ENCODE measurements around the gene CYP39A1. TPM values are rescaled to one million over a fixed set of nuclear protein-coding genes. Genes with fewer than 3 reads are reported as not detected.
A peak's percentile ranks its signal among the peaks of the same experiment; 100 is the strongest.

Gene CYP39A1
- total and polyA plus RNA-seq, 2 experiments from 2014 or later, result 5.2 to 9.2 TPM

DNA sequence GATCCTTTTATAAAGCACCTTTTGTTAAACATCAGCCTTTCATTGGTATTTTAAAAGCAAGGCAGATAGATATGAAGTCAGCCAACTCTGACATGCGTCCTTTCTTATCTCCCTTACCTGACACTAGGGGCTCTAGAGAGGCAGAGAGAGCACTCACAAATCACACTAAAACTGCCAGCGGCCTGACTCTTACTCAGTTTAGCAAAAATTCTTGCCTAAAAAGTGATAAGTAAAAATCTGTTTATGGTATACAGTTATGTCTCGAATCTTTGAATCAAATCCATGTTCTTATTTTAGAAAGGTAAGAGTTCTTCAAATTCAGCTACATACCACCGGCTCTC, 24.7 kb upstream of the CYP39A1 start:
- 50% methylated on average over 4 of the region's 4 CpGs for WGBS (ENCODE audit: low lambda C conversion rate, missing lambda C conversion rate)
- H4K20me1 ChIP-seq (ENCODE audit: insufficient read depth, poor library complexity, severe bottlenecking), result no peaks in the 10 kb centered on the region
- no peak overlapping the region for H3K27ac ChIP-seq
- H3K4me2 ChIP-seq, result no peak overlapping the region
- H3K27me3 ChIP-seq, result no peaks in the 10 kb centered on the region
- H3K4me3 ChIP-seq, result no peak overlapping the region
- H3K4me1 ChIP-seq (ENCODE audit: insufficient read depth), result no peaks in the 10 kb centered on the region
- H3K36me3 ChIP-seq (replicated peaks; ENCODE audit: insufficient read depth, low read depth), result no peaks in the 10 kb centered on the region
- DNase-seq (ENCODE audit: low spot score), result peak; percentile 23
- H3K79me2 ChIP-seq, result no peaks in the 10 kb centered on the region
- H2AFZ ChIP-seq, result no peak overlapping the region
- no peaks in the 10 kb centered on the region for H3K9me3 ChIP-seq (ENCODE audit: low read depth)
- TF ChIP-seq, protein P1, sequence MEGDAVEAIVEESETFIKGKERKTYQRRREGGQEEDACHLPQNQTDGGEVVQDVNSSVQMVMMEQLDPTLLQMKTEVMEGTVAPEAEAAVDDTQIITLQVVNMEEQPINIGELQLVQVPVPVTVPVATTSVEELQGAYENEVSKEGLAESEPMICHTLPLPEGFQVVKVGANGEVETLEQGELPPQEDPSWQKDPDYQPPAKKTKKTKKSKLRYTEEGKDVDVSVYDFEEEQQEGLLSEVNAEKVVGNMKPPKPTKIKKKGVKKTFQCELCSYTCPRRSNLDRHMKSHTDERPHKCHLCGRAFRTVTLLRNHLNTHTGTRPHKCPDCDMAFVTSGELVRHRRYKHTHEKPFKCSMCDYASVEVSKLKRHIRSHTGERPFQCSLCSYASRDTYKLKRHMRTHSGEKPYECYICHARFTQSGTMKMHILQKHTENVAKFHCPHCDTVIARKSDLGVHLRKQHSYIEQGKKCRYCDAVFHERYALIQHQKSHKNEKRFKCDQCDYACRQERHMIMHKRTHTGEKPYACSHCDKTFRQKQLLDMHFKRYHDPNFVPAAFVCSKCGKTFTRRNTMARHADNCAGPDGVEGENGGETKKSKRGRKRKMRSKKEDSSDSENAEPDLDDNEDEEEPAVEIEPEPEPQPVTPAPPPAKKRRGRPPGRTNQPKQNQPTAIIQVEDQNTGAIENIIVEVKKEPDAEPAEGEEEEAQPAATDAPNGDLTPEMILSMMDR (IDR thresholded peaks at IDR 0.05; ENCODE audit: poor library complexity), result peak; percentile 34
- TF ChIP-seq EZH2phosphoT487 (IDR thresholded peaks at IDR 0.05; ENCODE audit: low read depth, severe bottlenecking, unreplicated experiment), result no peak
- H3K9me2 ChIP-seq (replicated peaks; ENCODE audit: insufficient read depth), result no peaks in the 10 kb centered on the region

DNA sequence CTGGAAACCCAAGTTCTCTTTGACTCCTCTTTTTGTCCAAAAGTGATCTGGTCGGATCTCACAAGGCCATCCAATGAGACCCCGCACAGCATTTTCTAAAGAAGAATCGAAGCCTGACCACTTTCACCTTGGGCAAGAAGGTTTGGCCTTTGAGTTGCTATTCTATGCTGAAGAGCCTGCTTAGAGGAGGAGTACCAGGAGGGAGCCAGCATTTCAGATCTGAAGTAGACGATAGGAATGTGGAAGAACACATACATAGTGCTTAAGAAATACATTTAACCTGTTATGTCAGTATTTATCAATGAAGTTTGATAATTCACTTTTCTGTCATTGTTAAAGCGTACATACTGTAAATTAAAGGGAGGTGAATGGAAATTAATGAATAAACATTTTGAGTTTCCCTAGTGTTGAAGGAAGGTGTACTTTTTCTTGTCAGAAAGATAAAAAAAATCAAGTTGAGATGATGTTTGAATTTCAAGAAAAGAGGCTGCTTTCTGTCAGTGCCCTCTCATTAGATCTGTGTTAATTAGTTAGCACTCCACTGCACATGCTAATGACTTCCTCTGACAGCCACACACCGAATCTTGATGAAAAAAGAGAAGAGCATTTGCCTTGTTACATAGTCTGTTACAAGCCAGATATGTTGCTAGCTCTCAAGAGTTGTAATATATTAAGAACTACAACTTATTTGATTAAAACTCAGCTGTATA, 24.1 kb upstream of the CYP39A1 start:
- no peak overlapping the region for H2AFZ ChIP-seq
- H3K36me3 ChIP-seq (replicated peaks; ENCODE audit: insufficient read depth, low read depth), result no peaks in the 10 kb centered on the region
- H3K27me3 ChIP-seq, result no peaks in the 10 kb centered on the region
- DNase-seq (ENCODE audit: low spot score), result no peak
- H3K9me3 ChIP-seq (ENCODE audit: low read depth), result no peaks in the 10 kb centered on the region
- WGBS (ENCODE audit: low lambda C conversion rate, missing lambda C conversion rate), result 92% methylated on average over 6 of the region's 6 CpGs
- no peaks in the 10 kb centered on the region for H4K20me1 ChIP-seq (ENCODE audit: insufficient read depth, poor library complexity, severe bottlenecking)
- H3K4me3 ChIP-seq, result no peak overlapping the region
- H3K4me2 ChIP-seq, result no peak overlapping the region
- no peaks in the 10 kb centered on the region for H3K4me1 ChIP-seq (ENCODE audit: insufficient read depth)
- TF ChIP-seq EZH2phosphoT487 (IDR thresholded peaks at IDR 0.05; ENCODE audit: low read depth, severe bottlenecking, unreplicated experiment), result no peak
- TF ChIP-seq, protein P1 (IDR thresholded peaks at IDR 0.05; ENCODE audit: poor library complexity), result no peak
- no peaks in the 10 kb centered on the region for H3K9me2 ChIP-seq (replicated peaks; ENCODE audit: insufficient read depth)
- H3K27ac ChIP-seq, result no peak overlapping the region
- H3K79me2 ChIP-seq, result no peaks in the 10 kb centered on the region

DNA sequence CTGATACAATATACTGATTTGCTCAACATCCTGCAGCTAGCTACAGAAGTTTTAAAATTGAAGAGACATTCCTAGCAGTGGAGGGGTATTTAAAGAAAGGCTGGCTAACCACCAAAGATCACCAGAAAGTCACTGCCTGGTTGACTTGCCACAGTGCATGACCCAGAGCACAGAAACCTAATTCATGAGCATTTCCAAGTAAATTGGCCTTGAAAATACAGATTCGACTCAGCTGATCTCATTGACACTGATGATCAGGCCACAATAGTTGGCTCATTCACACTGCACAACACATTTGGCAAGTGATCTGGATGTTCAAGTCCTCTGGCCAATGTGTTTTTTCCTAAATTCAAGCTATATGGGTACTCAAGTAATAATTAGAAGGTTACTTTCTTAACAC, 21.8 kb upstream of the CYP39A1 start:
- no peaks in the 10 kb centered on the region for H3K27me3 ChIP-seq
- no peaks in the 10 kb centered on the region for H3K9me2 ChIP-seq (replicated peaks; ENCODE audit: insufficient read depth)
- no peaks in the 10 kb centered on the region for H3K9me3 ChIP-seq (ENCODE audit: low read depth)
- no peak overlapping the region for H2AFZ ChIP-seq
- TF ChIP-seq EZH2 (IDR thresholded peaks at IDR 0.05; ENCODE audit: borderline replicate concordance), result no peak
- no peak for TF ChIP-seq EZH2phosphoT487 (IDR thresholded peaks at IDR 0.05; ENCODE audit: low read depth, severe bottlenecking, unreplicated experiment)
- TF ChIP-seq, protein P1 (IDR thresholded peaks at IDR 0.05; ENCODE audit: poor library complexity), result no peak
- no peak overlapping the region for H3K27ac ChIP-seq
- H3K4me1 ChIP-seq (ENCODE audit: insufficient read depth), result no peaks in the 10 kb centered on the region
- H3K4me2 ChIP-seq, result no peak overlapping the region
- no peaks in the 10 kb centered on the region for H4K20me1 ChIP-seq (ENCODE audit: insufficient read depth, poor library complexity, severe bottlenecking)
- H3K4me3 ChIP-seq, result no peak overlapping the region
- 95% methylated on average over 1 of the region's 1 CpG for WGBS (ENCODE audit: low lambda C conversion rate, missing lambda C conversion rate)
- H3K36me3 ChIP-seq (replicated peaks; ENCODE audit: insufficient read depth, low read depth), result no peaks in the 10 kb centered on the region
- H3K79me2 ChIP-seq, result no peaks in the 10 kb centered on the region
- no peak for DNase-seq (ENCODE audit: low spot score)

Measured in hepatocyte (in vitro differentiated cells).